Gastroesophageal sphincter (tissue), 4 donors: ENCODE data around the gene GZMH. TPM values are rescaled to one million over a fixed set of nuclear protein-coding genes. Genes with fewer than 3 reads are reported as not detected.

Source experiments
- ATAC-seq: fragments of 150-250 bp; one replicate; pipeline ENCODE4 v1.9.1; 2016; ENCODE audit warnings: mild to moderate bottlenecking, moderate library complexity
- H3K27ac ChIP-seq, 4 donors: fragments of 200-600 bp; sonication (generic) in 3 of 4; 1 replicate in 3 of 4; 2 replicates in 1 of 4; pipeline ENCODE4 v1.5.1; 2016 to 2019
- H3K27me3 ChIP-seq: fragments of 200-600 bp; sonication (generic); one replicate; pipeline ENCODE4 v1.5.1; 2019
- H3K36me3 ChIP-seq, 2 donors: fragments of 200-600 bp; sonication (generic); one replicate each; pipeline ENCODE4 v1.5.1; 2019; ENCODE audit warnings: control low read depth in 1 of 2
- H3K4me1 ChIP-seq, 3 donors: fragments of 200-600 bp; sonication (generic); 1 replicate in 2 of 3; 2 replicates in 1 of 3; pipeline ENCODE4 v1.5.1; 2016 to 2019; ENCODE audit warnings: control low read depth in 2 of 3
- H3K4me3 ChIP-seq, 2 donors: fragments of 200-600 bp; sonication (generic); one replicate each; pipeline ENCODE4 v1.5.1; 2019; ENCODE audit warnings: mild to moderate bottlenecking in 1 of 2, moderate library complexity in 1 of 2
- H3K9me3 ChIP-seq, 3 donors: fragments of 200-600 bp; sonication (generic); one replicate each; pipeline ENCODE4 v1.5.1; 2017 to 2019; ENCODE audit warnings: control low read depth in 2 of 3
- CTCF ChIP-seq, 4 experiments: fragments of 200-600 bp in 2 of 4; fragments of 450-650 bp in 2 of 4; sonication (generic) in 1 of 4; IDR thresholded peaks; one replicate each; pipeline ENCODE4 v1.5.1; 2017 to 2019; ENCODE audit warnings: antibody characterized with exemption in 4 of 4, mild to moderate bottlenecking in 2 of 4, moderate library complexity in 2 of 4
- EP300 ChIP-seq: sonication (generic); formaldehyde crosslinking; IDR thresholded peaks from one replicate; pipeline ENCODE4 v1.6.1; 2017; ENCODE audit warnings: antibody characterized with exemption, mild to moderate bottlenecking
- POLR2A ChIP-seq, 2 donors: fragments of 450-650 bp; IDR thresholded peaks; one replicate each; pipeline ENCODE4 v1.6.1; 2017; ENCODE audit warnings: antibody characterized with exemption in 2 of 2, mild to moderate bottlenecking in 2 of 2, moderate library complexity in 1 of 2
- POLR2AphosphoS5 ChIP-seq: sonication (generic); formaldehyde crosslinking; IDR thresholded peaks from one replicate; pipeline ENCODE4 v1.6.1; 2017; ENCODE audit warnings: antibody characterized with exemption
- WGBS, 2 donors: methylation state at CpG; one replicate each; pipeline ENCODE4 v1.1.5; 2018; ENCODE audit warnings: low coverage in 1 of 2; 5-methylcytosine and 5-hydroxymethylcytosine counted together
- total RNA-seq, 4 donors: library from RNA; depleted of rRNA; stranded (reverse); fragments of >200 nt; gene quantifications; one replicate each; pipeline ENCODE4 v1.1.0, GENCODE V29; 2016

The GZMH gene
- total RNA-seq, 4 donors from 2014 or later: 0.81 TPM; not detected in 3

- Histone ChIP-seq H3K4me1 (no peaks in the 10 kb centered on the region), H3K27me3 (peaks cover 6% of the 10 kb centered on the region), H3K36me3 (no peaks in the 10 kb centered on the region), H3K9me3 (no peaks in the 10 kb centered on the region), H3K4me3 (no peak within 1 kb of the TSS), H3K27ac (no peak within 1 kb of the TSS)
- no peak for TF ChIP-seq POLR2AphosphoS5
- no peak for TF ChIP-seq CTCF (IDR thresholded peaks at IDR 0.05)
- TF ChIP-seq EP300: no peak
- no peak for TF ChIP-seq POLR2A (IDR thresholded peaks at IDR 0.05)
- 67% methylated on average over 1 of the region's 3 CpGs; no CpG with 5 or more reads in 1 of the 2 donors for WGBS, 2 donors
- no peak for ATAC-seq
Observed at GRCh38 chr14:24576182-24576581, 33.3 kb downstream of the GZMH start, which contains the start of gene CTSG. CTSG (minus strand) TSS chr14:24576250; CDS start chr14:24576223, 27 bp downstream.

- no peak for TF ChIP-seq EP300
- no peak for TF ChIP-seq CTCF (IDR thresholded peaks at IDR 0.05)
- TF ChIP-seq POLR2AphosphoS5: no peak
- TF ChIP-seq POLR2A (IDR thresholded peaks at IDR 0.05): no peak
- Histone ChIP-seq H3K9me3 (no peaks in the 10 kb centered on the region), H3K27ac (no peak overlapping the region), H3K27me3 (peaks cover 6% of the 10 kb centered on the region), H3K4me1 (no peaks in the 10 kb centered on the region), H3K4me3 (no peak overlapping the region), H3K36me3 (no peaks in the 10 kb centered on the region)
- no peak for ATAC-seq
- whole genome bisulfite sequencing, 2 donors: 80% methylated on average over 2 of the region's 27 CpGs; no CpG with 5 or more reads in 1 of the 2 donors
Observed at GRCh38 chr14:24574206-24574774, 35.2 kb downstream of the GZMH start.

GRCh38 chr14:24566318-24566717 lies 43.2 kb downstream of the GZMH start:
- Histone ChIP-seq H3K4me1 (no peaks in the 10 kb centered on the region), H3K36me3 (no peaks in the 10 kb centered on the region), H3K27ac (no peak overlapping the region), H3K4me3 (no peak overlapping the region), H3K27me3 (no peaks in the 10 kb centered on the region), H3K9me3 (peaks cover 0 to 43% (median 0%) of the 10 kb centered on the region in 3 donors)
- whole genome bisulfite sequencing, 2 donors: 100% methylated on average over 1 of the region's 2 CpGs; no CpG with 5 or more reads in 1 of the 2 donors
- TF ChIP-seq EP300 (no peak), POLR2A (IDR thresholded peaks at IDR 0.05) (no peak), CTCF (IDR thresholded peaks at IDR 0.05) (no peak), POLR2AphosphoS5 (no peak)
- no peak for ATAC-seq

- Histone ChIP-seq H3K27me3 (no peaks in the 10 kb centered on the region), H3K36me3 (no peaks in the 10 kb centered on the region), H3K4me1 (no peaks in the 10 kb centered on the region), H3K9me3 (peaks cover 0 to 43% (median 0%) of the 10 kb centered on the region in 3 donors), H3K27ac (no peak overlapping the region), H3K4me3 (no peak overlapping the region)
- no peak for ATAC-seq
- 49 to 68% methylated on average over 2 of the region's 2 CpGs for WGBS, 2 donors
- TF ChIP-seq EP300 (no peak), POLR2AphosphoS5 (no peak), CTCF (IDR thresholded peaks at IDR 0.05) (no peak), POLR2A (IDR thresholded peaks at IDR 0.05) (no peak)
Observed at GRCh38 chr14:24565766-24566165, 43.7 kb downstream of the GZMH start.

GRCh38 chr14:24563505-24563904 lies 46.0 kb downstream of the GZMH start:
- Histone ChIP-seq H3K4me3 (no peak overlapping the region), H3K36me3 (no peaks in the 10 kb centered on the region), H3K4me1 (no peaks in the 10 kb centered on the region), H3K27me3 (no peaks in the 10 kb centered on the region), H3K9me3 (peaks cover 0 to 41% (median 0%) of the 10 kb centered on the region in 3 donors), H3K27ac (no peak overlapping the region)
- TF ChIP-seq POLR2A (IDR thresholded peaks at IDR 0.05) (no peak), EP300 (no peak), POLR2AphosphoS5 (no peak), CTCF (IDR thresholded peaks at IDR 0.05) (no peak)
- ATAC-seq: no peak
- 63% methylated on average over 1 of the region's 3 CpGs; no CpG with 5 or more reads in 1 of the 2 donors for WGBS, 2 donors
